ENCODE measurements around the gene BTBD16.

BTBD16 gene

DNA sequence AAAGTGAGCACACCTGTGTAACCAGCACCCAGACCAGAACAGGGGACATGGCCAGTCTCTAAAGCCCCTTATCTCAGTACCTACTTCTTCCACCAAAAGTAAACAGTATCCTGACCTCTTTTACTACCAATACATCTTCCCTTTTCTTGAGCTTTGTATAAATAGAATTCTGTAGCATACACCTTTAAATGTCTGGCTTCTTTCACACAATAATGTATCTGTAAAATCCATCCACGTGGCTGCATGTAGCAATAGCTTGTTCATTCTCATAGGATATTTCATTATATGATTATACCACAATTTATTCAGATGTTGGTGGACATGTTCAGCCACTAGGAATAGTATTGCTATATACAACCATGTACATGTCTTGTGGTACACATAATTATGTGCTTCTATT lies 40.6 kb downstream of the BTBD16 start:
- no peak for DNase-seq (ENCODE audit: low spot score)

DNA sequence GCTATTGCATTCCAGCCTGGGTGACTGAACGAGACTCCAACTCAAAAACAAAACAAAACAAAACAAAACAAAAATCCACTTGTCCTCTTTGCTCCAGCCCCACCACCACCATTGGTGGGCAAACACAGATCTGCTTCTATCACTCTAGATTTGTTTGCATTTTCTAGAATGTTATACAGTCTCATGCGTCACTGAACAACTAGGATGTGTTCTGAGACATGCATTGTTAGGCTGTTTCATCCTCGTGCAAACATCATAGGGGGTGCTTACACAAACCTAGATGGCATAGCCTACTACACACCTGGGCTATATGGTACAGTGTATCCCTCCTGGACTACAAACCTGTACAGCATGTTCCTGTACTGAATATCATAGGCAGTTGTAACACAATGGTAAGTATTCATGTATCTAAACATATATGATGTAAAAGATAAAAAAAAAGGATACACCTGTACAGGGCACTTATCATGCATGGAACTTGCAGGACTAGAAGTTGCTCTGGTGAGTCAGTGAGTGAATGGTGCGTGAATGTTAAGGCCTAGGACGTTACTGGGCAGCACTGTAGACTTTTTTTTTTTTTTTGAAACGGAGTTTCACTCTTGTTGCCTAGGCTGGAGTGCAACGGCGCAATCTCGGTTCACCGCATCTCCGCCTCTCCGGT lies 45.3 kb downstream of the BTBD16 start:
- no peak for DNase-seq (ENCODE audit: low spot score)

DNA sequence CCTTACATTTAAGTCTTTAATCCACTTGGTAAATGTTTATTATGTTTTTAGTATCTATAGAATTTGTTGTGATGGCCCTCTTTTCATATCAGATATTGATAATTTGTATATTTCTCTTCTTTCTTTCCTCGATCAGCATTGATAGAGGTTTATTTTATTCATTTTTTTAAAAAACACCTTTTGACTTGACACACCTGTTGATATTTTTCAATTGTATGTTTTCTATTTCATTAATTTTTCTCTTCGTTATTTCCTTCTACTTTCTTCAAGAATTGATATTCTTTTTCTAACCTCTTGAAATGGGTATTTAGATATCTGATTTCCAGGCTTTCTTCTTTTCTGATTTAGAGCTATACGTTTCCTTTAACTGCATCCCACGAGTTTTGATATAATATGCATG lies 50.9 kb downstream of the BTBD16 start:
- DNase-seq (ENCODE audit: low spot score): no peak

DNA sequence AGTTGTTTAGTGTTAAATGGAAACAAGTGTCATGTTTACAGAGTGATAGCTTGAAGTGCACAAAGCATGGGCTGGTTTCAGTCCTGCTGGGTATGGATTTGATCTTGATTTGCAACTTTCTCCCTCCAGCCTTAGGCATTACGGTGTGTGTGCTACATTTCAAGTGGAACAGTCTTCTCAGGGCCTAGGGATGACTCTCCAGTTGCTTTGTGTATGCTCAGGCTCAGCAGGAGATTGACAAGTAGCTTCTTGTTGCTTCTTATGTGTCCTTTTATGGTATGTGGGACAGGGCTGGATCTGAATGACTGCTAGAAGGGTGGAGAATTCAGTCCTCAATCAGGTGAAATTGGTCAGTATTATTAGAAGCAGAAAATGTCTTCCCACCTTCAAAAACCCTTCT lies 52.1 kb downstream of the BTBD16 start:
- DNase-seq (ENCODE audit: low spot score): no peak

DNA sequence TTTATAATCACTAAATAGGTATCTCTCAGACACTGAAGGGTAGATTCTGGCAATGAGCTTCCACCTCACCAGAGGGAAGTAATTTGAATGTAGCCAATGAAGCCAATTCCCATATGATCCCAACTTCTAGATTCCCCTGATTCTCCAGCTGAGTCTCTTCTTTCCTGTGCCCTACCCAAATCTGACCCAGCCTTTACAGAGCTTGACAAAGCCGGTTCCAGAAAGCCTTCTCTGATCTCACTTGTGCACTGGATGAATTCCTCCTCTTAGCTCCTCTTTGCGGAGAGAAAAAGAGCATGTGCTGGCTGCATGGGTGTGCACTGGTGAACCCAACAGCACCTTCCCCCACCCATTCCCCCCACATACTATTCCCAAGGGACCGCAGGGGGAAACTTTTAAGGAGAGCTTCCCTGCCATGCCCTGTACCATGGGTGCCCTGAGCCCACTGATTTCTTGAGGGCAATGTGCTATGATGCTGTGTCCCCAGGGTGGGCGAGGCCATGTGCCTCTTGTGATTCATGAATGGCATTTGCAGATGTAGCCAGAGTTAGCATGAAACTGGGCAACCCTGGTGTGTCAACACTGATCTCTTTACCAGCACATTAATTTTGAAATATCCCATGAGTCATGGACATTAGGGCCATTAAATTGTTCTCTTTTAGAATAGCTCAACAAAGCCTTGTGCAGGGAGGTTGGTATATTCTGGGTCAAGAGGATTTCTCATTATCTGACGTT lies 53.0 kb downstream of the BTBD16 start:
- no peak for DNase-seq (ENCODE audit: low spot score)

DNA sequence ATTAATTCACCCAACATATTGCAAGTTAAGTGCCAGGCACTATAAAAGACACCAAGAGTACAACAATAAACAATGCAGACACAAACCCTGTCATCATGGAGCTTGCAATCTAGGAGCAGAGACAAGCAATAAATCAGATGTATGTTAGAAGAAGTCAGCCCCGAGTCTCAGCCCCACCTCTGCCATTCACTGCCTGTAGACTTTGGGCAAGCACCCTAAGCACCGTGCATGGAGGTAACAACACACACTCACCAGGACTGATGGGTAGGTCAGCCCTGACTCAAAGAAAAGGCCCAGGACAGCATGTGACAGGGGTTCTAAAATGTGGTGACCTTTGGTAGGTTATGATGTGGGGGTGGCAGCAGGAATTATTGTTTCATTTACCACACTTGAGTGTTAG lies 54.1 kb downstream of the BTBD16 start:
- no peak for DNase-seq (ENCODE audit: low spot score)

DNA sequence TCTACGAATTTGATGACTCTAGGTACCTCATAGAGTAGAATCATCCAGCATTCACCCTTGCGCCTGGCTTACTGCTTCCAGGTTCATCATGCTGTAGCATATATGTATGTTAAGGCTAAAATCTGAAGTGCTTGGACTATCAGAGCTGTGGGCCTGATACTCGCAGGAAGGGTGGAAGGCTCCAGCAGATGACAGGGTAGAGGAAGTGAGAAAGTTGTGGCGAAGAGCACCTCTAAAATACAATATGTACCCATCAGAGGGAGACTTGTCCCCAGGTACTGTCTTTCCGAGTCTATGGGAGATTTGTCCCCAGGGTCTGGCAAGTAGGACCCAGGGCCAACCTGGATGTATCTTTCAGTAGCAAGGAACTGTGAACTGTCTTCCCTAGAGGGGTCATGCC lies 55.3 kb downstream of the BTBD16 start:
- DNase-seq (ENCODE audit: low spot score): no peak

DNA sequence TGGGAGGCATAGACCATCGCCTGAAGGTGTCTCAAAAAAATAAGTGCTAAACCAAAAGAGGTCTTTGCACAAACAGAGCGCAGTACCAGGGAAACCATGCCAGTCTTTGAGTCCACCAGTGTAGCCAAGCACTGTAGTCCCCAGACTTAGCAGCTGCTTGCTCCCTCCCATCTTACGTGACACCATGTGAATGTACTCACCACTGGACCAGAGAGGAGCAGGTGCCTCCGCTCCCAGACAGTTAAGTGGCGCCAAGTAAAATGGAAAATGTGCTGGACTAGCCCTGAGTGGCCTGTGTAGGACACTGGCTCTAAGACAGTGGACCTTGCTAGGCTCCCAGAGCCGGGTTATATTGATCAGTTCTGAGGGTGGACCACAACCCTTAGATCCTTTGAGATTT lies 55.7 kb downstream of the BTBD16 start:
- DNase-seq (ENCODE audit: low spot score): no peak

DNA sequence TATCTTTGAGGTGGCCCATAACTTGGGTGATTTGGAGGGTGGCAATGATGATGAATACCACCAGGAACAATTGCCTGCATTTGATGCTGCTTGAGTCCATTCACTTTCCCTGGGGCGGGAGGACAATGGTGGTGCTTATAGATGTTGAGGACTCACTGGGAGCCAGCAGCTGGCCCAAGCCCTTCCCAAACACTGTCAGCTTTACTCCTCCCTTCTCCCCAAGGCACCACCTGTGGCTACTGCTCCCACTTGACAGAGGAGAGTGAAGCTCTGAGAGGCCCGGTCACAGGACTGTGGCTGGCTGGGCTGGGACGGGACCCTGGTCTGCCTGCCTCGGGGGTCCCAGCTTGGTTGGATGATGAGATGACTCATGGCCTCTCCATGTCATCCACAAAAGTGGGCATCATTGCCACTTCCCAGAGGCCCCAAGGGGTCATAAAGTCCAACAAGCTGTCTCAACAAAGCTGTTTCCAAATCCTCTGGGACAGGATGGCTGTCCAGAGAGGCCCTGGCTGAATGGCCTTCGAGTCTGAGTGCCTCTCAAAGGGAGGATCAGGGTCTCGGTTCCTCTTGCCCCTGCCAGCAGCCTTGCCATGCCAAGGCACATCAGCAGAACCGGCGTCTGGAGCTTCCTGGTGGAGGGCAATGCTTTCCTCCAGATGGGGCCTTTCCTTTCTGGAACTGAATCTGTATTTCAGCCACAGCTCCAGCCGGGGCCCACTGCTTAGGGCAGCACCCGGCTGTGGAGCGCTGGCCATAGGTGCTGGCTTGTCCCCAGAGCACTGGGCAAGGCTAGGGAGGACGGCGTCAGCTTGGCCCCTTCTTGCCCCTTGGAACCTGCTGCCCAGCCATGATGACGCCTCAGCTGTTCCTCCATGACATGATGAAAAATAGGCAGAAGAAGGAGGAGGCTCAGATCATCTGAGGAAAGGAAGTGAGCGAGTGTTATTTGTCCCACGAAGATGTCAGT lies 56.4 kb downstream of the BTBD16 start:
- DNase-seq (ENCODE audit: low spot score): no peak

DNA sequence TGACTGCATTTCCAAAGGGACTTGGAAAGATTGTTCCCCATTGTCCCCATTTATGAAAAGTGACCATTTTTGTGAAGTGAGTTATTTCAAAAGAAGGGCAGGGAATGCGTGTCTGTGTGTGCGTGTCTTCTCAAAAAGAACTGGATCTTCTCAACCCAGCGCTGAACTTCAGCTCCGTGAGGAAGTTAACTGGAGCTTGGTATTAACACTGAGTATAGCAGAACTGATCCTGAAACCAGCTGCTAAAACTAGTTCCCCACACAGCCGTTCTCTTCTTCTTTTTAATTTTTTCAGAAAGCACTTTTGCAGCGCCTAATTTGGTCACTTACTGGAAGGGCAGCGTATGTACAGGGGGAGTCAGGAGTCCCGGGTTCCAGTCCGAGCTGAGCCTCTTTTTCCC lies 57.6 kb downstream of the BTBD16 start:
- DNase-seq (ENCODE audit: low spot score): no peak

DNA sequence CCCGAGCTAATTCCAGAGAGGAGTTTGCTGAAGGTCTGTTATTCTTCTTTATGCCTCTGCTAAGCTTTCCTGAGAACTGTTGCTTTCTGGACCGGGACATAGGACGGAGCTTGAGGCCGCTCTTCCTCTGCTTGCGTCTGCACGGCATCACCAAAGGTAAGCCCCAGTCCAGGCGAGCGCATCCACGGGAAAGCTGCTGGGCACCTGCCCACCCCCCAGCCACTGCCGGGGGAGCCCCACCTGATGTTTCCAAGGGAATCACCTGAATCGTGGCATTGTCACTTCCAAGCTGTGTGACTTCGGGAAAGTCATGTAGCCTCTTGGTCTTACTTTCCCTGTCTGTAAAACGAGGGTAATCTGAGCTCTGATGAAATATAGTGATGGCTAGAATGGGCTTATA lies 58.3 kb downstream of the BTBD16 start:
- no peak for DNase-seq (ENCODE audit: low spot score)

DNA sequence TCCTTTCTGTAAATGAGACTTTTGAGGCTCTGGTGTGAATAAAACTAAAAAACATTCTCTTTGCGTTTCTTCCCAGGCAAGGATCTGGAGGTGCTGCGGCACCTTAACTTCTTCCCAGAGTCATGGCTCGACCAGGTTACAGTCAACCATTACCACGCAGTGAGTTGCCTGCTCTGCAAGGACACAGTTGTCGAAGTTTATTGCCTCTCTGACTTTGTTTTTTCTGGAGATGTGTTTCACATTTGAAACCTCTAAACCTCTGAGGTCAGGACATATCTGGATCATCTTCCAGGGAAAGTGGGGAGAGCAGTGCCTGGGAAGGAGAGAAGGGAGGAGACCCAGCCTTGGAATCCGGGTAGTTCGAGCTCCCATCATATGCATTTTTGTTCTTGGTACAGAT lies 60.0 kb downstream of the BTBD16 start:
- DNase-seq (ENCODE audit: low spot score): no peak

DNA sequence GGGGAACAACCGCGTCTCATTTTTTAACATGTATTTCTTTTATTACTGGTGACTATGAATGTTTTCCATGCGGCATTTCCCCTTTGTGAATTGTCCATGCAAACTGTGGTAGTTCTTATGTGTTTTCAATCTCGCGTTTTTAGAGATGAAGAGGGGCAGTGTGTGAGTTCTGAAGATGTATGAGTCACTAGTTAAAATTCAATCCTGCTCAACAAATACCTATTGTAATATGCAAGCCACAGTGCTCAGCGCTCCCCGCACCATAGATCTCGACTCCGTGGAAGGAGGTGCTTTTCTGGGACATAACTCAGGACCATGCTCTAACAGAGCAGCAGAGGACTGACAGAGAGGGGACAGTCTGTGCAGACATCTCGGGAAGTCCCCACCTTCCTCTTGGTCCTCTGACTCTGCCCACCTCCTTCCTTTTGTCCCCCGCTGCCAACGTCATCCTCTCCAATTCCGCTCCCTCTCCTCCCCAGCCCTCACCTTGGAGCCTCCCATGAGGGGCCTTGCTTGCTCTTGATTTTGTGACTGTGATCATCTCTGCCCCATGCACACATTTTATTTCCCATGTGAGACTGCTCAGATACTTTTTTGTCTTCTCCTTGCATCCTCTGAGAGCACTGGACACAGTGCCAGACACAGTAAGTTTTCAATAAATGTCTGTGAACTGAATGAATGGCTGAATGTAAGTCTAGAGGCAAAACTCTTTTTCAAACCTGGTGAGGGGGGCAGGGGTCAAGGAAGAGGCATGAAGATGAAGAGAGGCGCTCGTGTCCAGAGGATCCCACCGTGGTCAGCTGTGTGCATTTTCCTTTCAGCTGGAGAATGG lies 60.7 kb downstream of the BTBD16 start:
- DNase-seq (ENCODE audit: low spot score): no peak

DNA sequence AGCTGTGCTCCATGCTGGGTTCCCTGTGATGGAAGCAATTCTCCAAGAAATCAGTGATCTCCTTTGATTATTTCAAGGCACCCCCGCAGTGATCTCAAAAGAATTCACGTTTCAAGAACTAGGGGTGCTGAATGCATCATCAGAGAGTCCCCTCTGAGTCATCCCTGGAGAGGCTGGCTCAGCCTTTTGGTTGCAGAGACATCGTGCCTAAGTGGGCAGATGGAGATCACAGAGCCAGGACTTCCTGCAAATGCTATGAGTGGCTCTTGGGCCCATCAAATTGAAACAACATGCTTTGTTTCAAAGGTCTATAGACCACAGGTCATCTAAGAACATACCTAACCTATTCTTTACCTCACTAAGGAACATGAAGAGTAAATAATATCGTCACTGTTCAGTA lies 61.9 kb downstream of the BTBD16 start:
- DNase-seq (ENCODE audit: low spot score): no peak

DNA sequence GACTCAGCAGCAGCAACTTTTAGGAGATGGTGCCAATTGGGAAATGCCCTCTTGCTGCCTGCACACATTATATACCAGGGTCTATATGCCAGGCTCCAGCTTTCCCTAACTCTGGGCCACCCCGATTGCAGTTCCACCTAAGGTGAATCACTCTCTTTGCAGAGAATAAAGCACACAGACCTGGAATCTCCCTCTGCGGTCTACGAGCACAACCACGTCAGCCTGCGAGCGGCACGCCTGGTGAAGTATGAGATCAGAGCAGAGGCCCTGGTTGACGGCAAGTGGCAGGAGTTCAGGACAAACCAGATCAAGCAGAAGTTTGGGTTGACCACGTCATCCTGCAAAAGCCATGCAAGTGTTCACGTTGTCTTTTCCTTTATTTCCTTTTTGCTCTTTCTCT lies 65.2 kb downstream of the BTBD16 start:
- no peak for DNase-seq (ENCODE audit: low spot score)

DNA sequence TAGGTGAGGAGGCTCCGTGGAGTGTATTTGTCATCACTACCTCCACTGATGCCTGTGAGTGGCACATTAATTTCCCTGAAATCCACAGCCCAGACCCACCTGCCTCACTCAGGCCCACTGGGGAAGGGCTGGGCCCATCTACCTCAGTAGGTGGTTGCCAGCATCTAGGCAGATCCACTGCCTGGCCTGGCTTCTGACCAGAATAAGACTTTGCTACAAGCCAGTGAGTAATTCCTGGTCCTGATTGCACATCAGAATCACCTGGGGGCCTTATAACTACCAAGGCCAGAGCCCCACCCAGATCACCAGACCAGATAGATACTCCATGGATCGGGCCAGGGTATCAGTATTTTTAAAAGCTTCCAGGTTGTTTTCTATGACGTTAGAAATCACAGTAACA lies 65.9 kb downstream of the BTBD16 start:
- no peak for DNase-seq (ENCODE audit: low spot score)

DNA sequence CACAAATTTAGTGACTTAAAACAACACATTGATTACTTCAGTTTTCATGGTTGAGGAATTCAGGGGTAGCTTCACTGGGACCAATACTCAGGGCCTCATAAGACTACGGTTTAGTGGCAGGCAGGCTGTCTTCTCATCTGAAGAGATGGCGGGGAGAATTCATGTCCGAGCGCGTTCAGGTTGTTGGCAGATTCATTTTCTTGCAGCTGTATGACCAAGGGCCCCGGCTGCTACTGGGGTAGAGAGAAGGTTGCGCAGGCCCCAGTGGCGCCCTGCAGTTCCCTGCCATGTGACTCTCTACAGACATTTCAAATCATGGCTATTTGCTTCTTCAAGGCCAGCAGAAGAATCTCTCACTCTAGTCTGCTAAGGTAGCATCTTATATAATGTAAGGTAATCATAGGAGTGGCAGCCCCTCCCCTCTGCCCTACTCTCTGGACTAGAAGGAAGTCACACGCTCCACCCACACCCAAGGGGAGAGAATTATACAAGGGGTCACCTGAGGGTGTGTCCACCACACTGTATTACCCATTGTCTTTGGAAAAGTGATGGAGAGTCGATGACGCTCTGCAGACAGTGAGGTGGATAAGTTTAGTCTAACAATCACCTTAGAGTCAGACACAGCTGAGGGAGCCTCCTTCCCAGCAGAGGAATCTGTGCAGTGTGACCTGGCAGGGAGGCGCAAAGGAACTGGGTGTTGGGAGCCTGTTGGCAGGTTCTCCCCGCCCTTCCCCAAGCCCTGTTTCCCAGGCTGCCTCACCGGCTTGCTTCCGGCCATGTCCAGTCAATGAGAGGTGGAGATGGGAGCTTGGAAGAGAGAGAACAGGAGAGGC lies 67.7 kb downstream of the BTBD16 start:
- DNase-seq (ENCODE audit: low spot score): no peak

DNA sequence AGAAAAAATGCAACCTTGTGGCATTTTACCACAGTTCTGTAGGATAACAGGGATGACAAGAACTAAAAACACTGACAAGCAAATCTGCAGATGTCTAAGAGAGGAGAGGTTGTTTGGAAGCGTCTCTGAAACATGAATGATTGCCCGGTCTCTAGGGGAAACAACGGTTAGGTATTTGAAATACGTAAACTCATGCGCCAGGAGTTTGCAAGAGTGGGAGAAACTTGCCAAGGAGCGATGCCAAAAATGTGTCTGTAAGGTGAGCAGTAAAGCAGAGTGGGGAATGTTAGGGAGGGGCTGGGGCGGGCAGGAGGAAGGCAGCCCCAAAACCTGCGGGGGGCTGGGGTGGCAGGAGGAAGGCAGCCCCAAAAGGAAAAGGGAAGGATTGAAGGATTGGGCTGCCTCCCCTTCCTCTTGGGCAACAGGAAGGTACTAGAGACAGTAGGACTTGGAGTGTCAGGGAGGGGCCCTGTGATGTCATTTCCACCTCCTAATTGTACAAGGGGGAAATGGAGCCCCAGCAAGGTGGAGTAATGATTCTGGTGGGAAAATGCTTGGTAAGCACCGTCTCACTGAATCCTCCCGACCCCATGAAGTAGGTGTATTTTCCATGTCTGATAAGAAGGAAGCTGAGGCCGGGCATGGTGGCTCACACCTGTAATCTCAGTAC lies 70.2 kb downstream of the BTBD16 start:
- DNase-seq (ENCODE audit: low spot score): no peak

DNA sequence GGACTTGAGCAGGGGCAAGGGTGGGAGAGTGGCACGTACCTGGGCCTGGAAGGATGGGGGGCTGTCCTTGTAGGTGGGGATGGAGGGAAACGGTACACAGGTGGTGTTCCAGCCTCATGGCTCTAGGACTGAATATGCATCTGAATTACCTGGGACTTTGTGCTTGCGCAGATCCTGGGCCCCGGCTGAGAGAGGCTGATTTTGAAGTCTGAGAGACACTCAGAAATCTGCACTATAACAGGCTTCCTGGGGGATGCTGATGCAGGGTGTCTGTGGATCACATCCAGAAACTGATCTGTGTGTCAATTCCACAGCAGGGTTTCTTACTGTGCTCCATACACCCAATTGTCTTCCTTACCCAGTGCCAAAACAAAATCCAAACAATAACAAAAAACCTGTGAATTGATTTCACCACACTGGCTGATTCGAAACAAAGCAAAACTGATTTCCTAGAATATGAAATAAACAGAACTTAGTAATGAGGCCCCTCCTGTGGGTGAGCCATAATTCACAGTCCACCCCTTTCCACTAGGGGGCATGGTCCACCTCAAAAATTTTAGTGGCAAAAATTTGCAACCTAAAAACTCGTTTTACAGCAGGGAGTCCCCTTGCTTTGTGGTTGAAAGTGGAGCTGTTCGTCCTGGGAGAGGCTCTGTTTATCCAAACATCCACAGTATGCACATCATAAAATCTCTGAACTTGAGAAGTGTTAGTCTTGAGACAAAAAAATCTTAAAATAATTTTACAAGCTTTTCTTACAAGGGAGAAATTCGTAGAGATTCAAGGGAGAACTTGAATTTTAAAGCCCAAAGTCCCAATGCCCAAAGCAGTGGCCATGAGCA lies 71.4 kb downstream of the BTBD16 start:
- DNase-seq (ENCODE audit: low spot score): peak; percentile 31

All from SK-N-DZ (cell line).